CD14-positive monocyte (primary cell): ENCODE results near the gene RBM42. TPM values are rescaled to one million over a fixed set of nuclear protein-coding genes. Genes with fewer than 3 reads are reported as not detected.
A peak's percentile ranks its signal among the peaks of the same experiment; 100 is the strongest.

Source experiments
- DNase-seq, 3 donors: peaks; one replicate each; pipeline ENCODE4 v3.0.0-alpha.2; 2011 to 2022
- H2AFZ ChIP-seq: 2 replicates; pipeline ENCODE4 v1.6.0; 2012; ENCODE audit warnings: mild to moderate bottlenecking, low read depth, low read length, inconsistent platforms; ENCODE audit not compliant: insufficient read depth, poor library complexity, severe bottlenecking
- H3K27ac ChIP-seq, 2 donors: 1 replicate in 1 of 2; 2 replicates in 1 of 2; pipeline ENCODE4 v1.5.1; 2012 to 2013; ENCODE audit warnings: low read length in 2 of 2, control low read depth in 1 of 2, inconsistent platforms in 1 of 2, low read depth in 1 of 2, mild to moderate bottlenecking in 1 of 2
- H3K27me3 ChIP-seq, 2 donors: one replicate each; pipeline versions ENCODE4 v1.6.0 to v1.6.1; 2011 to 2013; ENCODE audit warnings: low read length in 2 of 2; ENCODE audit not compliant: control insufficient read depth in 2 of 2, insufficient read depth in 2 of 2
- H3K36me3 ChIP-seq, 2 donors: replicated peaks in 1 of 2; 1 replicate in 1 of 2; 2 replicates in 1 of 2; pipeline versions ENCODE4 v1.5.1 to v1.6.1; 2012 to 2013; ENCODE audit warnings: low read length in 2 of 2, control low read depth in 1 of 2, inconsistent platforms in 1 of 2, mild to moderate bottlenecking in 1 of 2; ENCODE audit not compliant: insufficient read depth in 2 of 2, control insufficient read depth in 1 of 2
- H3K4me1 ChIP-seq, 2 donors: 1 replicate in 1 of 2; 2 replicates in 1 of 2; pipeline versions ENCODE4 v1.5.1 to v1.6.1; 2012 to 2013; ENCODE audit warnings: low read length in 2 of 2, control low read depth in 1 of 2, inconsistent platforms in 1 of 2, mild to moderate bottlenecking in 1 of 2, moderate library complexity in 1 of 2; ENCODE audit not compliant: insufficient read depth in 2 of 2, control insufficient read depth in 1 of 2
- H3K4me2 ChIP-seq: replicated peaks from 2 replicates; pipeline ENCODE3; 2012; ENCODE audit warnings: low read length, moderate library complexity, mild to moderate bottlenecking; ENCODE audit not compliant: poor library complexity, severe bottlenecking; ENCODE audit errors: extremely low read depth
- H3K4me3 ChIP-seq, 3 experiments: fragments of 200-600 bp in 1 of 3; sonication (generic) in 1 of 3; replicated peaks in 1 of 3; 1 replicate in 2 of 3; 2 replicates in 1 of 3; pipeline ENCODE4 v1.5.1; 2011 to 2013; ENCODE audit warnings: low read length in 3 of 3, mild to moderate bottlenecking in 3 of 3, control low read depth in 2 of 3, low read depth in 2 of 3, inconsistent platforms in 1 of 3, moderate library complexity in 1 of 3
- H3K79me2 ChIP-seq: 2 replicates; pipeline ENCODE4 v1.6.0; 2012; ENCODE audit warnings: mild to moderate bottlenecking, control low read depth, inconsistent platforms, low read length, moderate library complexity; ENCODE audit not compliant: insufficient read depth
- H3K9ac ChIP-seq: 2 replicates; pipeline ENCODE4 v1.6.0; 2017; ENCODE audit warnings: low read length, mild to moderate bottlenecking; ENCODE audit not compliant: insufficient read depth, poor library complexity, severe bottlenecking
- H3K9me3 ChIP-seq, 2 donors: replicated peaks in 1 of 2; 1 replicate in 1 of 2; 2 replicates in 1 of 2; pipeline versions ENCODE4 v1.5.1 to v1.6.1; 2012 to 2013; ENCODE audit warnings: low read length in 2 of 2, control low read depth in 1 of 2; ENCODE audit not compliant: control insufficient read depth in 1 of 2, insufficient read depth in 1 of 2
- H4K20me1 ChIP-seq: 2 replicates; pipeline ENCODE4 v1.6.0; 2012; ENCODE audit warnings: mild to moderate bottlenecking, low read length, control low read depth, moderate library complexity; ENCODE audit not compliant: insufficient read depth
- H3K27ac Mint-ChIP-seq, 7 donors: one replicate each; pipeline ENCODE4 v1.8.0; 2020; ENCODE audit warnings: mild to moderate bottlenecking in 7 of 7, mixed read lengths in 7 of 7, moderate library complexity in 6 of 7, inconsistent platforms in 2 of 7
- H3K27me3 Mint-ChIP-seq, 3 donors: one replicate each; pipeline ENCODE4 v1.8.0; 2021 to 2022; ENCODE audit warnings: low read depth in 3 of 3, mild to moderate bottlenecking in 3 of 3, mixed read lengths in 3 of 3, moderate library complexity in 3 of 3, inconsistent platforms in 1 of 3
- H3K36me3 Mint-ChIP-seq, 2 donors: one replicate each; pipeline ENCODE4 v1.8.0; 2020; ENCODE audit warnings: mixed read lengths in 2 of 2, inconsistent platforms in 1 of 2, mild to moderate bottlenecking in 1 of 2
- H3K4me1 Mint-ChIP-seq: one replicate; pipeline ENCODE4 v1.8.0; 2020; ENCODE audit warnings: mild to moderate bottlenecking, mixed read lengths
- H3K4me3 Mint-ChIP-seq, 2 donors: one replicate each; pipeline ENCODE4 v1.8.0; 2020; ENCODE audit warnings: mild to moderate bottlenecking in 2 of 2, mixed read lengths in 2 of 2, moderate library complexity in 1 of 2
- H3K9me3 Mint-ChIP-seq, 7 donors: one replicate each; pipeline ENCODE4 v1.8.0; 2020 to 2022; ENCODE audit warnings: mixed read lengths in 7 of 7, mild to moderate bottlenecking in 6 of 7, moderate library complexity in 6 of 7, inconsistent platforms in 2 of 7
- WGBS: methylation state at CpG from one replicate; pipeline ENCODE4 v1.1.5; 2013; ENCODE audit warnings: missing lambda C conversion rate; ENCODE audit not compliant: insufficient coverage; 5-methylcytosine and 5-hydroxymethylcytosine counted together
- intact Hi-C, 2 donors: fragments of 100-400 bp; cut with micrococcal nuclease; formaldehyde crosslinking; loops; one replicate each; pipeline versions ENCODE4 v1.15.0 to v1.15.1; 2023
- polyA plus RNA-seq, 3 donors: library from polyadenylated mRNA; depleted of rRNA in 1 of 3; unstranded in 2 of 3; stranded (reverse) in 1 of 3; fragments of 300-500 nt in 2 of 3; fragments of >200 nt in 1 of 3; fragmentation: Illumina TruSeq in 2 of 3; gene quantifications; 1 replicate in 2 of 3; 2 replicates in 1 of 3; pipeline ENCODE4 v1.2.3, GENCODE V29; 2012 to 2021
- TF ChIP-seq, protein P1 (sequence below): fragments of 200-600 bp; IDR thresholded peaks from one replicate; pipeline ENCODE4 v1.8.0; 2022; ENCODE audit warnings: antibody characterized with exemption, mild to moderate bottlenecking

RBM42 gene
- polyA plus RNA-seq, 3 donors = 29.5 to 53.3 (median 50.3) TPM

DNA sequence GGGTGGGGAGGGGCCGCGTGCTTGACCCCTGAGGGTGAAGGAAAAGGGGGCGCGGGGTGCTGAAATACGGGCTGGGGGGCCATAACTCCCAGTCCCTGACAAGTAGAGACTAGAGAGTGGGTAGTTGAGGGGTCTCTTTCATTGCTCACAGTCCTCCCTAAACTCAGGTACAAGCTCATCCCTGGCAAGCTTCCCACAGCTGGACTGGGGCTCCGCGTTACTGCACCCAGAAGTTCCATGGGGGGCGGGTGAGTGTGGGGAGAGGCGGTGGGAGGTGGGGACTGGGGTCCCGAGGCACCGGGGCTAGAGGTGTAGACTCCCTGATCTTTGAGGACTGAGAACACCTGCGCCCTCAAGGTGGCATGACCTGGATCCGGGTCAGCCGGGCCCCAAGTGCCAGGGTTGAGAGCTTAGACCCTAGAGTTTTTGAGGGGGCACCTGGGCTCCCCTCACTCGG lies 14.0 kb downstream of the RBM42 start:
- Histone ChIP-seq H3K36me3 (peaks cover 2 to 6% of the 10 kb centered on the region in 2 donors), H4K20me1 (no peaks in the 10 kb centered on the region), H3K79me2 (no peaks in the 10 kb centered on the region), H3K27ac (peak overlapping the region in 1 of 2 donors; percentile 70), H3K4me2 (peak overlapping the region; percentile 98), H2AFZ (peak overlapping the region; percentile 97), H3K9ac (peak overlapping the region; percentile 70), H3K27me3 (peaks cover 0 to 2% of the 10 kb centered on the region in 2 donors), H3K4me3 (peak overlapping the region; percentile 74 to 98 (median 78)), H3K4me1 (peaks cover 42 to 48% of the 10 kb centered on the region in 2 donors), H3K9me3 (no peaks in the 10 kb centered on the region)
- Mint-ChIP-seq H3K4me3 (peak overlapping the region; percentile 84 to 94), H3K27ac (no peak overlapping the region), H3K27me3 (peaks cover 8 to 16% (median 13%) of the 10 kb centered on the region in 3 donors), H3K36me3 (peaks cover 1 to 6% of the 10 kb centered on the region in 2 donors), H3K9me3 (no peaks in the 10 kb centered on the region), H3K4me1 (peaks cover 27% of the 10 kb centered on the region)
- intact Hi-C loops = loop anchor here in 1 of 2 donors (10.0 kb wide), 1 partner anchor 102 kb away; the partner anchor contains the start of genes IGFLR1, LIN37, PSENEN and U2AF1L4
- TF ChIP-seq, protein P1, sequence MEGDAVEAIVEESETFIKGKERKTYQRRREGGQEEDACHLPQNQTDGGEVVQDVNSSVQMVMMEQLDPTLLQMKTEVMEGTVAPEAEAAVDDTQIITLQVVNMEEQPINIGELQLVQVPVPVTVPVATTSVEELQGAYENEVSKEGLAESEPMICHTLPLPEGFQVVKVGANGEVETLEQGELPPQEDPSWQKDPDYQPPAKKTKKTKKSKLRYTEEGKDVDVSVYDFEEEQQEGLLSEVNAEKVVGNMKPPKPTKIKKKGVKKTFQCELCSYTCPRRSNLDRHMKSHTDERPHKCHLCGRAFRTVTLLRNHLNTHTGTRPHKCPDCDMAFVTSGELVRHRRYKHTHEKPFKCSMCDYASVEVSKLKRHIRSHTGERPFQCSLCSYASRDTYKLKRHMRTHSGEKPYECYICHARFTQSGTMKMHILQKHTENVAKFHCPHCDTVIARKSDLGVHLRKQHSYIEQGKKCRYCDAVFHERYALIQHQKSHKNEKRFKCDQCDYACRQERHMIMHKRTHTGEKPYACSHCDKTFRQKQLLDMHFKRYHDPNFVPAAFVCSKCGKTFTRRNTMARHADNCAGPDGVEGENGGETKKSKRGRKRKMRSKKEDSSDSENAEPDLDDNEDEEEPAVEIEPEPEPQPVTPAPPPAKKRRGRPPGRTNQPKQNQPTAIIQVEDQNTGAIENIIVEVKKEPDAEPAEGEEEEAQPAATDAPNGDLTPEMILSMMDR = no peak
- 42% methylated on average over 9 of the region's 15 CpGs for whole genome bisulfite sequencing
- no peak for DNase-seq

GRCh38 chr19:35643255-35644205 lies 14.7 kb downstream of the RBM42 start:
- no peaks in the 10 kb centered on the region for H3K36me3 Mint-ChIP-seq
- TF ChIP-seq, protein P1 = no peak
- no peaks in the 10 kb centered on the region for H3K36me3 ChIP-seq
- H3K4me2 ChIP-seq = peak overlapping the region; percentile 98
- peak overlapping the region; percentile 70 to 76 for H3K27ac ChIP-seq
- peaks cover 8 to 16% (median 13%) of the 10 kb centered on the region in 3 donors for H3K27me3 Mint-ChIP-seq
- under 1% methylated on average over 60 of the region's 69 CpGs for WGBS
- H3K9me3 ChIP-seq = no peaks in the 10 kb centered on the region
- intact Hi-C loops = loop anchor here (2.0 to 10.0 kb wide), 2 partner anchors 15 to 101 kb away; partner anchors contain the start of genes IGFLR1 (in 1 of the 2), LIN37 (in 1 of the 2), PSENEN (in 1 of the 2) and RBM42 (in 1 of the 2)
- peaks cover 0 to 2% of the 10 kb centered on the region in 2 donors for H3K27me3 ChIP-seq
- peak overlapping the region; percentile 81 to 92 (median 91) for H3K27ac Mint-ChIP-seq
- H3K4me3 Mint-ChIP-seq = peak overlapping the region; percentile 84 to 94
- H3K9me3 Mint-ChIP-seq = no peaks in the 10 kb centered on the region
- H3K79me2 ChIP-seq = peaks cover 4% of the 10 kb centered on the region
- peak overlapping the region; percentile 74 to 98 (median 78) for H3K4me3 ChIP-seq
- peaks cover 44 to 50% of the 10 kb centered on the region in 2 donors for H3K4me1 ChIP-seq
- no peaks in the 10 kb centered on the region for H4K20me1 ChIP-seq
- H3K4me1 Mint-ChIP-seq = peaks cover 28% of the 10 kb centered on the region
- peak; percentile 49 to 80 (median 65) for DNase-seq
- peak overlapping the region; percentile 70 for H3K9ac ChIP-seq
- peak overlapping the region; percentile 97 for H2AFZ ChIP-seq
